ENCODE measurements around the gene MED9.

The MED9 gene

GRCh38 chr17:17492085-17492484 is 15.3 kb downstream of the MED9 start:
- no peak for DNase-seq

- DNase-seq, result no peak
Observed at GRCh38 chr17:17492571-17492970, 15.8 kb downstream of the MED9 start.

GRCh38 chr17:17493249-17493985 is 16.6 kb downstream of the MED9 start:
- no peak for DNase-seq

- DNase-seq, result no peak
Observed at GRCh38 chr17:17493986-17494466, 17.2 kb downstream of the MED9 start.

- no peak for DNase-seq
Observed at GRCh38 chr17:17494499-17494869, 17.7 kb downstream of the MED9 start.

- no peak for DNase-seq
Observed at GRCh38 chr17:17494870-17495535, 18.2 kb downstream of the MED9 start.

GRCh38 chr17:17495536-17496188 is 18.9 kb downstream of the MED9 start:
- no peak for DNase-seq

- peak; percentile 25 for DNase-seq
Observed at GRCh38 chr17:17496189-17497064, 19.6 kb downstream of the MED9 start, which contains the start of gene RASD1. RASD1 (minus strand) TSS chr17:17496395; CDS start chr17:17496181, 214 bp downstream.

- no peak for DNase-seq
Observed at GRCh38 chr17:17497065-17497844, 20.5 kb downstream of the MED9 start.

- DNase-seq, result no peak
Observed at GRCh38 chr17:17497845-17498520, 21.2 kb downstream of the MED9 start.

GRCh38 chr17:17498606-17499301 is 22.0 kb downstream of the MED9 start:
- DNase-seq, result no peak

- no peak for DNase-seq
Observed at GRCh38 chr17:17499402-17500145, 22.8 kb downstream of the MED9 start.

GRCh38 chr17:17500999-17501605 is 24.3 kb downstream of the MED9 start:
- no peak for DNase-seq

- no peak for DNase-seq
Observed at GRCh38 chr17:17502741-17503565, 26.2 kb downstream of the MED9 start.

- no peak for DNase-seq
Observed at GRCh38 chr17:17503566-17504130, 26.8 kb downstream of the MED9 start.

GRCh38 chr17:17504341-17505140 is 27.7 kb downstream of the MED9 start:
- no peak for DNase-seq

- no peak for DNase-seq
Observed at GRCh38 chr17:17505151-17505550, 28.4 kb downstream of the MED9 start.
